HEK293T (cell line): ENCODE data around the gene PPP1CA.

ENCODE experiments used
- ELF4 ChIP-seq: fragments of 450-650 bp; IDR thresholded peaks from 2 replicates; pipeline ENCODE4 v1.6.1; 2017; ENCODE audit warnings: antibody characterized with exemption
- PKNOX1 ChIP-seq: fragments of 450-650 bp; IDR thresholded peaks from 2 replicates; pipeline ENCODE4 v1.6.1; 2016

- TF ChIP-seq PKNOX1 (no peak), ELF4 (no peak)
Observed at GRCh38 chr11:67378544-67378943, 23.1 kb downstream of the PPP1CA start.
